PC-3 (cell line): ENCODE measurements around the gene HAND1.

Experiments used
- EZH2 ChIP-seq: fragments of 300-600 bp; sonication (generic); IDR thresholded peaks from one replicate; pipeline ENCODE4 v1.6.1; 2017; ENCODE audit warnings: antibody characterized with exemption, mild to moderate bottlenecking, low read length; ENCODE audit not compliant: unreplicated experiment
- TF ChIP-seq, protein P1 (sequence below): fragments of 300-600 bp; sonication (generic); conservative IDR thresholded peaks from 2 replicates; pipeline ENCODE4 v1.5.1; 2017; ENCODE audit warnings: antibody characterized with exemption, low read depth, mild to moderate bottlenecking, low read length

DNA sequence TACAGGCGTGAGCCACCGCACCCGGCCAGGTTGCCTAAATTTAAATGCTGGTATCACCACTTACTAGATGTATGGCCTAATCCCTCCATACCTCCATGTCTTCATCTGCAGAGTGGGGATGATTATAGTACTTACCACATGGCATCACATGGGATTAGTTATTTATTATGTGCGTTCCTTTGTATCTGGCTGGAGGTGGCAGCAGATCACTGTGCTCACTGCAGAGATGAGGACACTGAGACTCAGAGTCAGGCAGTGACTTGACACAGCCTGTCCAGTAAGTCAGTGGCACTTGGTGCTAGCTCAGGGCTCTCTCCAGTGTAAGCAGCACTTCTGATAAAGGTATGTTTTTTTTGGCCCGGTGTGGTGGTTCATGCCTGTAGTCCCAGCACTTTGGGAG lies 38.4 kb upstream of the HAND1 start:
- TF ChIP-seq, protein P1, sequence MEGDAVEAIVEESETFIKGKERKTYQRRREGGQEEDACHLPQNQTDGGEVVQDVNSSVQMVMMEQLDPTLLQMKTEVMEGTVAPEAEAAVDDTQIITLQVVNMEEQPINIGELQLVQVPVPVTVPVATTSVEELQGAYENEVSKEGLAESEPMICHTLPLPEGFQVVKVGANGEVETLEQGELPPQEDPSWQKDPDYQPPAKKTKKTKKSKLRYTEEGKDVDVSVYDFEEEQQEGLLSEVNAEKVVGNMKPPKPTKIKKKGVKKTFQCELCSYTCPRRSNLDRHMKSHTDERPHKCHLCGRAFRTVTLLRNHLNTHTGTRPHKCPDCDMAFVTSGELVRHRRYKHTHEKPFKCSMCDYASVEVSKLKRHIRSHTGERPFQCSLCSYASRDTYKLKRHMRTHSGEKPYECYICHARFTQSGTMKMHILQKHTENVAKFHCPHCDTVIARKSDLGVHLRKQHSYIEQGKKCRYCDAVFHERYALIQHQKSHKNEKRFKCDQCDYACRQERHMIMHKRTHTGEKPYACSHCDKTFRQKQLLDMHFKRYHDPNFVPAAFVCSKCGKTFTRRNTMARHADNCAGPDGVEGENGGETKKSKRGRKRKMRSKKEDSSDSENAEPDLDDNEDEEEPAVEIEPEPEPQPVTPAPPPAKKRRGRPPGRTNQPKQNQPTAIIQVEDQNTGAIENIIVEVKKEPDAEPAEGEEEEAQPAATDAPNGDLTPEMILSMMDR: no peak
- TF ChIP-seq EZH2: no peak
